HG03135 (cell line): ENCODE results near the gene RNF208.

Experiments
- ATAC-seq: cut with Tn5 transposase; IDR thresholded peaks from one replicate; pipeline ENCODE4 v1.9.1; 2021; ENCODE audit warnings: mild to moderate bottlenecking, moderate library complexity; ENCODE audit not compliant: unreplicated experiment

The RNF208 gene

GRCh38 chr9:137228506-137228967 is 6.5 kb upstream of the RNF208 start:
- ATAC-seq, result no peak

DNA sequence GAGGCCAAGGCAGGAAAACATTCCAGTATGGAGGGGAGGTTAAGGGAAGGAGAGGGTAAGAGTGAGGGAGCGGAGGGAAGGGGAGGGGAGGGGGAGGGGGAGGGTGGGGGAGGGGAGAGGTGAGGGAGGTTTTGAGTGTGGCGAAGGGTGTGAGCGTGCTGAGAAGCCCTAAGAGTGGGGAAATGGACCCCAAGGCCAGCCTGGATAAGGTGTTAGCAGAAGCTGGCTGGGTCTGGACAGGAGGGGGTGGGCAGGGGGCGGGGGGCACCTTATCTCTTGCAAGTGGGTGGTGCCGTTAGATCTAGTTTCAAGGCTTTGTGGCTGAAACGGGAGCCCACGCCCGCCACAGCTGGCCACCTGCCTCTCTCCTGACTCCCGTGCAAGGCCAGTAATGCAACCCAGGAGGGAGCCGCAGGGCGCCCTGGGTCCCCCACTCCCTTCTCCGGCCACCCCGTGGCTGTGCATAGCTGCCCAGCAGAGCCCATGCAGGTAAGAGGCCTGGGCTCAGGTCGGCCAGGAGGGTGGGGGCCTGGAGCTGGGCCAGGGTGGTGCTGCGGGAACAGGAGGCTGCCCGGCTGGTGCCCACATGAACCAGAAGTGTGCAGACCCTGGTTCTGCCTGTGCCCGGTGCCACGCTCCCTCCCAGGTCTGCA is 5.9 kb upstream of the RNF208 start:
- no peak for ATAC-seq

- no peak for ATAC-seq
Observed at GRCh38 chr9:137227054-137227852, 5.2 kb upstream of the RNF208 start, which contains the start of gene RNF224. Gene RNF224 (plus strand): TSS chr9:137227502. CDS start chr9:137228336, 834 bp downstream.

DNA sequence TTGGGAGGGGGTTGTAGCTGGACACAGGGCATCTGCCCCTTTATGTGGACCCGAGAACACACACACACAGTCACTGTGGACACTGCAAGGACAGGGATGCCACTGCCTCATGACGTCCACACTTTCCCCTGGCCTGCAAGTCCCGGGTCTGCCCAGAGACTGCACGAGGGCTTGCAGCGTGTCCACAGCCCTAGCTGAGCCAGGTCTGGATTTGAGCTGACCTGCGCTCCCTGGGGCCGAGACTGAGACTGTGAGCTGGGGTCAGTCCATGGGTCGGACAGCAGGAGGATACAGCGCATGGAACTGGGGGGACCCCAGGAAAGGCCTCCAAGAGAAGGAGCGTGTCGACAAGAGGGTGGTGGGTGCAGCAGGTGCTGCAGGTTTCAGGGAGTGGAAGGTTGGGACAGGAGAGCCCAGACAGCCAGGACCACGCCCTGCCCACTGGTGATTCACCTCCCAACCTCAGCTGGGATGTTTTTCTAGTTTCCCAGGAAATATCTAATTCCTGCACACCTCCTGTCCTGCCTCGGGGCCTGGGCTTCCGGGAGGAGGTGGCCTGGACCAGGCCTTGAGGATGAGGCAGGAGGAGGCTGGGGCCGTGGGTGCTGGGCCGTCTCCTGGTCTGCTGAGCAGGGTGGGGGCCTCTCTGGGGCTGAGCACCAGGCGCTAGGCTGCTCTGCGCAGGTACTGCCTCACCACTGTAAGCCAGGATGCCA is 4.5 kb upstream of the RNF208 start:
- no peak for ATAC-seq

- no peak for ATAC-seq
Observed at GRCh38 chr9:137225699-137226331, 3.8 kb upstream of the RNF208 start.

DNA sequence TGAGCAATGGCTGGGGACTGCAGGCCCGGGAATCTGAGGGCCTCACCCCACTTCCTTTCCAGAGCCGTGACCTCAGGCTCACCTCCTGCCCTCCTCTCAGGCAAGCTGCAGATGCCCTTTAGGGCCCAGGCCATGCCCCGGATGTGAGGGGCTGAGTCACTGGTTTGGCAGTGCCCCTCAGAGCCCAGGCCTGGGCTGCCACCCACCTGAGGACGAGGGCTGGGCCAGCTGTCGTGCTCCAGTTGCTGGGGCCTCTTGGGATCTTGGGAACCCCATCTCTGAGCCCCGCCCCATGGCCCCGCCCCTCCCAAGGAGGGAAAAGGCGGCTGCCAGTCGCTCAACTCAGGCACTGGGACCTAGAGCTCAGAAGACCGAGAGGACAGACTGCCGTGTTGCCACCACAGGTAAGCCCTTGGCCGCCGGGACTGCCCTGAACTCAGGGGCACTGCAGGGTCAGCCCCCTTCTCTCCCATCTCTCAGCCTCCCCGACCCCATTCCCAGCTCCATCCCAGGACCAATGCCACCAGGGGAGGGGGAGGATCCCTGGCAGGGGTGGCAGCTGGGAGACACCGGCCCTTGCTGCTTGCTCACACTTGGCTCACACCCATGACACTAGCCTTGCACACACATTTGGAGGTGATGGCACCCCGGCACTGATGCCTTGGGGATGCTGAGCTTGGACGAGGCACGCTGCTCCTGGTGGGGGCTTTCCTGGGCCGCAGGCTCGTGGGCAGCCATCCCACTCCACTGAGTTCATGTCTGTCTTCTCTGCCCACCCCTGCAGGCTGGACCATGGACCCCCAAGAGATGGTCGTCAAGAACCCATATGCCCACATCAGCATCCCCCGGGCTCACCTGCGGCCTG is 3.0 kb upstream of the RNF208 start, which contains the start of gene CYSRT1:
Gene CYSRT1 (plus strand): TSS at position 345 of the 865 bp plus-strand sequence. CDS start 448 bp downstream, at position 793.
- no peak for ATAC-seq

GRCh38 chr9:137223078-137223970 is 1.3 kb upstream of the RNF208 start:
- ATAC-seq, result peak; percentile 68

DNA sequence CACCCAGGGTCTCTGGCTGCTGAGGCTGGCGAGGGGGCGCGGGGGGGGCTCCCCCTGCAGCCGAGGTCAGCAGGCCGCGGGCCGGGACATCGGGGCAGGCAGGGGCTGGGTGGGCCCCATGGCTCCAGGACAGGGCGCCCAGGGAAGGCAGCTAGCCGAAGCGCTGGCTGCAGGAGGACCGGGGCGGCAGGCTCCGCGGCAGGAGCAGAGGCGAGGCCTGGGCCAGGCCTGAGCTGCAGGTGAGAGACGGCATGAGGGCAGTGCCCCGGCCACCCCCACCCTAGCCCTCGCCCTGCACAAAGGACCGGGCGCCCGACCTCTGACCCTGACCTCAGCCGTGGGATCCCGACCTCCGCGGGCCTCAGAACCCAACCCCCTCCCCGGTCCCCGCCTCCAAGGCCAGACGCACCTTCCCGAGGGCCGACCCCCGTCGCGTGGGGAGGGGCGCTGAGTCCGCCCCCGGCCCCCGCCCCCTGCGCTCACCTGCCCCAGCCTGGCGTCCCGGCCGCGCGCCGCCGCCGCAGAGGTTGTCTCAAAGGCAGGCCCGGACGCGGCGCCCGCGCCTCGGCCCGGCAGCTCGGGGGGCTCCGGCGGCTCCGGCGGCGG is 431 bp downstream of the RNF208 start:
- no peak for ATAC-seq

GRCh38 chr9:137221095-137221505 is 940 bp downstream of the RNF208 start:
- ATAC-seq, result no peak

GRCh38 chr9:137220317-137221094 is 1.5 kb downstream of the RNF208 start:
- no peak for ATAC-seq

DNA sequence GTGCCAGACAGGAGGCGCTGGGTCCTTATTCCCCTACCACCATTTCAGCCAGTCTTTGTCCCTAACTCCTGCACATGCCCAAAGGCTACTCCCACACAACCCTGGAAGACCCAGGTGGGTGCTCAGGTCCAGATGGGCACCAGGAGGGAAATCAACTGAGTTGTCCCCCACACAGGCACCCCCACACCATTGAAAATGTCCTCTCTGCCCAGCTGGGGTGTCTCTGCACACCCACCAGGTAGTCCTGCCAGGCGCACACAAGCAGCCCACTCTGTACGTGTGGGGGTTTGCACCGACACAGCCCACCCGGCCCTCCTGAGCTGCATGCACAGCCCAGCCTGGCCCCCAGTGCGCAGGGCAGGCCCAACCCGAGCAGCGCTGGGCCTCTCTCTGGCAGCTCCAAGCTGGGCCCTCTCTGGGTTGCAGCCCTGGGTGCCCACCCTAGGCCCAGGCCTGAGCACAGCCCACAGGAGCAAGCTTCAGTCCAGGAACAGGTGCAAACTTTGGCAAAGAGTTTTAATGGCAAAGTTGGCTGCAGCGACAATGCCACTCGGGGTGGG is 2.2 kb downstream of the RNF208 start:
- ATAC-seq, result no peak

GRCh38 chr9:137218754-137219271 is 3.2 kb downstream of the RNF208 start:
- no peak for ATAC-seq

- ATAC-seq, result no peak
Observed at GRCh38 chr9:137218212-137218753, 3.8 kb downstream of the RNF208 start.

- no peak for ATAC-seq
Observed at GRCh38 chr9:137217276-137218211, 4.5 kb downstream of the RNF208 start.

DNA sequence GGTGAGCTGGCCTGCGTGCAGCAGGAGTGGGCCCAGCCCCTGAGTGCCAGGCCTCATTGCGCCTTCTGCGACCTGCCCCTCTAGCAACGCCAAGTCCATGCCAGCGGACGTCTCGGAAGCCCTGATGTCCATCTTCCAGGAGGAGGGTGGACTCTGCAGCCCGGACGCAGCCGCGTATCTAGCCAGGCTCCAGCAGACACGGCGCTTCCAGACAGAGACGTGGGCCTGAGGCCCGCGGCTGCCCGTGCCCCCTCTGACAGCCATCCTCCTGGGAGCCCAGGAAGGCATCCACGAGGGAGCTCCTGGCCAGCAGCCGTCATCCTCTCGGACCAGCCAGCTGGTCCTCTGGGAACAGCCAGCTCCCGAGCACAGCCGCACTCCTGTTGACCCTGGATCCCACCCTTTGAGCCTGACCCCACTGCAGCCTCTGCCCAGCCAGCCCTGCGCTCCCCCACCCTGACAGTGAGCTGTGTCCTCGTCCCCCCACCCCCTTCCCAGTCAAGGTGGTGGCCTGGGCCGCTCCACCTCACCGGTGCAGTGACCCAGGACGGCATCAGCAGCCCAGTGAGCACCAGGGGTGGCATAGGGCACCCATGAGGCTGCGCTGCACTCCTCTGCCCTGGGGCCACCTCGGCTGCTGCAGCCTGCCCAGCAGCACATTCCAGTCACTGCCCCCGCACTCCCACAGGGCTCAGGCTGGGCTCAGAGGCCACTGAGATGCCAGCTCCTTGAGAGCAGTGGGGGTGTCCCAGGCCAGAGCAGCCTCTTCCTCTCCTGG is 5.7 kb downstream of the RNF208 start:
- no peak for ATAC-seq
